Epithelial cell of prostate (primary cell): Measurements from ENCODE around the gene SMOC2.

Experiments
- DNase-seq: peaks from one replicate; pipeline ENCODE4 v3.0.0-alpha.2; 2011; ENCODE audit warnings: low read depth, low spot score
- H3K27ac ChIP-seq: fragments of 450-650 bp; 2 replicates; pipeline ENCODE4 v1.5.1; 2017; ENCODE audit warnings: mild to moderate bottlenecking

SMOC2 gene

DNA sequence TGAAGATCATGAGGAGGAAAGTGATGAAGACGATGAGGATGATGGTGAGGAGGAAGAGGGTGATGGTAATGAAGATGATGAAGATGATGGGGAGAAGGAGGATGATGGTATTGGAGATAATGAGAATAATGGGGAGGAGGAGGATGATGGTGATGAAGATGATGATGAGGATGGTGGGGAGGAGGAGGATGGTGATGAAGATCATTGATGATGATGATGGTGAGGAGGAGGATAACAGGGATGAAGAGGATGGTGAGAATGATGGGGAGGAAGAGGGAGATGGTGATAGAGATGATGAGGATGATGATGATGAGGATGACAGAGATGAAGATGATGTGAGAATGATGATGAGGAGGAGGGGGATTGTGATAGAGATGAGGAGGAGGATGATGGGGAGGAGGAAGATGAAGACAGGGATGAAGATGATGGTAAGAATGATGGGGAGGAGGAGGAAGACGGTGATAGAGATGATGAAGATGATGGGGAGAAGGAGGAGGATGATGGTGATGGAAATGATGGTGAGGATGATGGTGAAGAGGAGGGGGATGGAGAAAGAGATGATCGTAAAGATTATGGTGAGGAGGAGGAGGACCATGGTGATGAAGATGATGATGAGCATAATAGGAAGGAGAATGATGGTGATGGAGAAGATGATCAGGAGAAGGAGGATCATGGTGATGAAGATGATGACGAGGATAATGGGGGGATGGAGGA is 273.7 kb downstream of the SMOC2 start:
- no peak overlapping the region for H3K27ac ChIP-seq
- DNase-seq, result no peak

DNA sequence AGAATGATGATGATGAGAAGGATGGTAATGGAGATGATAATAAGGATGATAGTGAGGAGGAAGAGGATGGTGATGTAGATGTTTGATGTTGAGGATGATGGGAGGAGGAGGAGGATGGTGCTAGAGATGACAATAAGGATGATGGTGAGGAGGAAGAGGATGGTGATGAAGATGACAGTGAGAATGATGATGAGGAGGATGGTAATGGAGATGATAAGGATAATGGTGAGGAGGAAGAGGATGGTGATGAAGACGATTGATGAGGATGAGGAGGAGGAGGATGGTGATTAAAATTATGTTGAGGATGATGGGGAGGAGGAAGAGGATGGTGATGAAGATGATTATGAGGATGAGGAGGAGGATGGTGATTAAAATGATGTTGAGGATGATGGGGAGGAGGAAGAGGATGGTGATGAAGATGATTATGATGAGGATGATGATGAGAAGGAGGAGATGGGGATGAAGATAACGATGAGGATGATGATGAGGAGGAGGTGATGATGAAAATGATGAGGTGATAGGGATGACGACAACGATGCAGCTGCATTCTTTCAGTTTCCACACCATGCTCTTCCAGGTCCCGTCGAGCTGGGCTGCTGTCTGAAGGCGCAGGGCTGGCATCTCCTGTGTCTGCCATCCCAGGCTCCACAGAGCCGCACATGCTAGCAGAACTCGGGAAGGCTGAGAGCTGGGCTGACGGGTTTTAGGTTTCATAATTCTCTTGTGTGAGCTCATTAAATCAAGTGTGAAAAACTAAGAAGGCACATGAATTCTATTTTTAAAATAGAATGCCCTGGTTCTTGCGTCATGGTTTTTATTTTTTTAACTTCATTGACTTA is 274.9 kb downstream of the SMOC2 start:
- DNase-seq, result no peak

DNA sequence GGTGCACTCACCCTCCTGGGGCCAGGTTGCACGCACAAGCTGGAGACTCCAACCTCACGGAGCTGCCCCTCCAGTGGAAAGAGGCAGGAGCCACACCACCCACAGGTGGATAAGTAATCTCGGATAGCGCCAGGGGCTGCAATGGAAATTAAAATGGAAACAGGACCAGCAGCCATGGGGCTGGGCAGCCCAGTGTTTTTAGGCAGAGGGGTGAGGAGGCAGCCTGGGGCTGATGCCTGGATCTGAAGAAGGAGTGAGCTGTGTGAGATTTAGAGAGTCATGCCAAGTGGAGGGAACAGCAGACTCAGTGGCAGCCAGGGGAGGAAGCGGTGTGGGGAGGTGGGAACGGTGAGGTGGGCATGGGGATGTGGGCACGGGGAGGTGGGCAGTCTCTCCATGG is 275.6 kb downstream of the SMOC2 start:
- DNase-seq, result no peak
- H3K27ac ChIP-seq, result no peak overlapping the region

More for the DNA sequence above, 274.9 kb downstream of the SMOC2 start:
- no peak overlapping the region for H3K27ac ChIP-seq

DNA sequence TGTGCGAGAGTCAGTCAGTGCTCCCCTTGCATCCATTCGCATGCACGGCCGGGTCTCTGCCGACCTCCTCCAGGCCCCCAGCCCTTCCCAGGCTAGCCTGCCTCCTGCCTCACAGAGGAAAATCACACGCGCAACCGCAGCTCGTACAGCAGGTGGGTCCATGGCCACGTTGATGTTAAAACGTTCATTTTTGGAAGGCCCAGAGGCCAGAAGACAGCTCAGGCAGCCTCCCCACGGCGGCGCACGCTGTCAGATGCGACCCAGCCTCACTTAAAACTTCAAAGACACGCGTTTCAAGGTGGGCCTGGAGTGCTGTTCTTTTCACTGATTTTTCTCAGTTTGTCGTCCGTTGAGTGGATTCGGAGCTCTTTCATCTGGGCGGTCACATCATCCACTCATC is 276.5 kb downstream of the SMOC2 start:
- no peak for DNase-seq
- H3K27ac ChIP-seq, result no peak overlapping the region
